HG02943 (cell line): ENCODE results near the gene SLC8A2.

Source experiments
- ATAC-seq: cut with Tn5 transposase; IDR thresholded peaks from one replicate; pipeline ENCODE4 v1.9.1; 2021; ENCODE audit warnings: mild to moderate bottlenecking, low read depth, moderate library complexity; ENCODE audit not compliant: unreplicated experiment

SLC8A2 gene

GRCh38 chr19:47506459-47506858 lies 34.8 kb upstream of the SLC8A2 start:
- ATAC-seq, result no peak

DNA sequence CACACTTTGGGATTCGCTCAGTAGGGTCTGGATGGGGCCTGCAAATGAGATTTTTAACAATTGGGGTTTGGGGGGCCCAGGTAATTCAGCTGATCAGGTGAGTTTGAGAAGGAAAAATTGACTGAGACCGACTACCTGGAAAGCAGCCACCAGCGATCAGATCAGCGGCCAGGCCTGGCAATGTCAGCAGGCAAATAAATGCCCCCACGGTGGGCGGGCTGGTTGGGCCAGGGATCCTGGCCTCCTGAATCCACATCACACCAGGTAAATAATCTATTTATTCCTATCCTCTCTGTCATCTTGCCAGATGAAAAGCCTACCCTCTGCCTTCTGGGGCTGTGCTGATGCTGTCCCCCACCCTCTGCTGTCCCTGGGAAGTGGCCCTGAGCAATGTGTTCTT lies 33.8 kb upstream of the SLC8A2 start:
- no peak for ATAC-seq

- ATAC-seq, result no peak
These were observed 32.1 kb upstream of the SLC8A2 start for GRCh38 chr19:47503826-47504150.

GRCh38 chr19:47503130-47503825 lies 31.6 kb upstream of the SLC8A2 start:
- ATAC-seq, result no peak

DNA sequence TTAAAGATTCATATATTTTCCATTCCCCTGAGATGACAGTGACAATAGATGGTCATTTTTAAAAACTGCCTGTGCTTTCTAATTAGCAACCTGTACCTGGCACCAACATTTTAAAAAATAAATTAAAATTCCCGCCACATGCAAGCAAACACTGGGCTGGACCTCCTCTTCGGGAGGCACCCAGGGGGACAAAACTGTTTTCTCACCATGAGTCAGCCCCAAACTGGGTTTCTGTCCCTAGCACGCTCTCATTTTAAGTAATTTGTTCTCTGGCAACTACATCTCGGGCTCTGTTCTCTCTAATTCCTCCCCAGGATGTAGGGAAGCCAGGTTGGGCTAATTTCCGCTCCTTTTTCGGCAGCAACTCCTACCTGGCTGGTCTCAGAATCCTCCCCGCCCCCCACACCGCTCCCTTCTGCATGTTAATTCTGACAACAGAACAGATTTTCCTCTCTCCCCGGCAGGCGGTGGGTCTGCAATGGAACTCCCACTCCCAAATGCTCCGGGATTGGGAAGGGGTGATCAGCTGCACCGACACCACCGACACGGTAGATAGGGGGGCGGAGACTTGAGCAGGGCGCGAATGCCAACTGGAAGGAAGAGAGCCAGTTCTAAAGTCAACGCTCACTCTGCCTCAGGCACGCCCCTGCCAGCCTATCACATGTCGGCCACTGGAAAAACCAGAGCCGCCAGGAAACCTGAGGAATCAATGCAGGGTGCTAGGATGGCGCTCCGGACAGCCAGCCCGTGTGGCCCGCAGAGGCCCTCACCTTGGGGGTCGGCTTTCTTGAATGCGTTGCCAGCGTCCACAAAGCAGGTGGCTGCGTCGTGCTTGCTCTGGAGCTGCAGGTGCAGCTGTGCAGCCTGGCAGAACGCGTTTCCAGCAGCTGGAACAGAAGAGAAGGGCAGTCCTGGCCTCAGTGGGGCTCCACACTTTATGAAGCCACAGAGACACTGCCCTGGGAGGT lies 28.5 kb upstream of the SLC8A2 start:
- ATAC-seq, result no peak

GRCh38 chr19:47499371-47499770 lies 27.7 kb upstream of the SLC8A2 start:
- ATAC-seq, result no peak

- no peak for ATAC-seq
These were observed 26.9 kb upstream of the SLC8A2 start for GRCh38 chr19:47498561-47498960.

DNA sequence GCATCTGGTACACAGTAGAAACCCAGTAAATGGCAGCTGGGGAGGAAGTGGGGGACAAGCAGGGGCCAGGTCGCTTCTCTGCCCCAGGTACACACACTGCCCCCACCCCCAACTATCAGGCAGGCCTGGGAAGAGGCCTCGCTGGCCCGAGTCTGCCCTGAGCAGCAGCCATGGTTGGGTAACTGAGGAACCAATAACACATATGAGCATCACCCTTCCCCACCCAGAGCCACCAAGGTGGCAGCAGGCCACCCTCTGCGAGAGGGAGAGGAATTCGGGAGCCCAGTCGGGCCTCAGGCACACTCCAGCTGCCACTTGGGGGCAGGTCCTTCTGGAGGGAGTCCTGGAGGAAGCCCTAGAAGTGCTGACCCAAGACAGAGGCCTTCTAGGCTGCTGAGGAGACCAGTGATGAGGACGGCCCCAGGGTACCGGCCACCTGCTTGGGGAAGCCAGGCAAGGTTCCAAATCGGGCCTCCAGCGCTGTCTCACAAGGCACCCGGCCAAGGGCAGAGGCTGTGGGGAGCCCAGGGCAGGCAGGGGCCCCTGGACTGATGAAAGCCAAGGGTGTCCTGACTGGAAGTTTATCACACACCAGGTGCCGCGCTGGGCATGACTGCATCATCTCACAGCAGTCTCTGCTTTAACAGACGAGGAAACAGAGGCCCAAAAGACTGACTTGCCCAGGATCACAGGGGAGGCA lies 26.3 kb upstream of the SLC8A2 start:
- ATAC-seq, result no peak

GRCh38 chr19:47497050-47497766 lies 25.5 kb upstream of the SLC8A2 start:
- no peak for ATAC-seq

DNA sequence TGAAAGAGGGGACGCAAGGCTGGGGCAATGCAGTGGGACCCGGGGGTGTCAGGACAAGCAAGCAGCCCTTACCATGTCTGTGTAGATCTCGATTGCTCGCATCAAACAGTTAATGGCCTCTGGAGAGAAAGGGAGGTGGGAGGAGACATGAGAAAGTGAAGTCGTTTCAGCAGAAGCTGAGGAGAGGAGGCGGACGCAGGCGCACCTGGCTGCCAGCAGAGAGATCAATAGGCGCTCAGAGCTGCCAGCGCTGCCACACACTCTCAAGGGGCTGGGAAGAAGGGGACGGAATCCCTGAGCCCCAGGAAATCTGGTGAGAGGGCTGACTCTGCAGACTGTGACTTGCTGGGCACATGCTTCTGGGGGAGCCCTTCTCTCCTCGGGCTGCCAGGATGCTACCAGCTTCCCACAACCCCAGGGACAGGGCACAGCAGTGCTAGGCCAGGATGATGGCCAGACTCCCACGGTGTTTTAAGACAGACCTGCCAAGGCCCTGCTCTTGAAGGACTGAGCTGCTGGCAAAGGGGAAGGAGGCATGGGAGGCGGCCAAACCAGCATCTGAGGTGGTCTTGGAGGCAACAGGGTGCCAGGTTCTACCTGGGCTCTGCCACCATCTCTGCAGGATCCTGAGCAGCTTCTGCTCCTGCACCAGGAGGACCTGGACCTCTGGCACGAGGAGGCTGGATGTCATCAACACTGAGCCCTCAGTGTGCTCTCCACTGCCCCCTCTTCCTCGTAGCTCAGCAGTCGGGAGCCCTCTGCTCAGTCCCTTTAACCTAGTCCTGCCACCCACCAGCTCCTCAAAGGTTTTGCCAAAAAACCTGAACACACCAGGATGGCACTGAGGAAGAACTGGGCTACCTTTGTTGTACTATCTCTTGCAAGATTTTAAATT lies 24.0 kb upstream of the SLC8A2 start:
- no peak for ATAC-seq

DNA sequence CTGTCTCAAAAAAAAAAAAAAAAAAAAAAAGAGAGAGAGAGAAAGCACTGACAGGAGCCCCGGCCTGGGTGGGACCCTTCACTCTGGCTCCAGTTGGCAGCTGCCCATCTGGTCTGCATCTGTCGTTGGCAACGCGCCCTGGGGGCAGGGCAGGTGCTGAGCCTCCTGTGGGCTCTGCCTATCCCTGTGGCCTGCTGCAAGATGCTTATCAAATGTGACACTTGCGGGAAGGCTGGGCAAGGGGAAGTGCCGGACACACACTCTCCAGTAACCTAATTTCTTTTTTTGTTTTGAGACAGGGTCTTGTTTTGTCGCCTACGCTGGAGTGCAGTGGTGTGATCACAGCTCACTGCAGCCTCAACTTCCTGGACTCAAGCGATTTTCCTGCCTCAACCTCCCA lies 23.0 kb upstream of the SLC8A2 start:
- no peak for ATAC-seq

DNA sequence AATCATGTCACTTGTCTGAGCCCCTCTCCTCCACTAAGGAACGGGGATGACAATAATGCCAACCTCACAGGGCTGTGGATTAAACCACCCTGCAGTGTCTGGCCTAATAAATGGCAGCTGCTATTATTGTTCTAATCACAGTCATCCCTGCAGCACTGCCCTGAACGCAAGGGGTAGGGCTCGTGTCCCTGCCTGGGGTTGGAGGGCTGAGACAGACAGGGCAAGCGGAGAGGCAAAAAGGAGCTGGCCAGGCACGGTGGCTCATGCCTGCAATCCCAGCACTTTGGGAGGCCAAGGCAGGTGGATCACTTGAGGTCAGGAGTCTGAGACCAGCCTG lies 22.5 kb upstream of the SLC8A2 start:
- ATAC-seq, result no peak

GRCh38 chr19:47493378-47494210 lies 21.9 kb upstream of the SLC8A2 start:
- no peak for ATAC-seq

DNA sequence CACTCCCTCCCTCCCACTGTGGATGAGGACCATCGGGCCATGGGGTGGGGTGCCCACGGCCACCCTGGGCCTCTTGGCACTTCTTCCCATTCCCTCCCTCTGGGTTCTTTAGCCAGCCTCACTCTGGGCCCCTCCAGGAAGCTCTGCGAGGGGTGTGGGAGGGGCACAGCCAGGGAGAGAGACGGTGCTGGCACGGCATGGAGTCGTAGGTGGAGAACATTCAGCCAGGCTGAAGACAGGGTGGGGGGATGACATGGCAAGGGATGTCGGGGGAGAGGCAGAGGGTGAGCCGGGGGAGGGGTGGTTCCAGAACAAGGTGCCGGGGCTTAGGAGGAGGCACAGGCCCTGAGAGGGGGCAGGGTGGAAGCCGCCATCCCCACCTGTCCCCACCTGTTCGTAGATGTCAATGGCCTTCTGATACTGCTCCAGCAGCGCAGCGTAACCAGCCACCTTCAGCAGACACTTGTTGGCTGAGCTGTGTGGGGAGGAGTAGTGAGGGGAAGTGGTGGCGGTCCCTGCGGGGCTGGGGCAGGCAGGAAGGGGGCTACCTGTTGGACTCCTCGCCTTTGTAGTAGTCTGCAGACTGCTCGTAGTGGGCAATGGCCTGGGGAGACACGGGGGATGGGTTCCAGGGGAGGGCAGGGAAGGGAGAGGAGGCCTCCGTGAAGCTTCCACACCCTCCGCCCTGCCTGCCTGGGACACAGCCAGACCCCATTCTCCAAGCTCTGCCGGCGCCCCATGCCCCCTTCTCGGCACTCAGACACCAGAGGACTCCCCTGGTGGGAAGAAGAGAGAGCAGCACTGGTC lies 21.1 kb upstream of the SLC8A2 start:
- no peak for ATAC-seq

DNA sequence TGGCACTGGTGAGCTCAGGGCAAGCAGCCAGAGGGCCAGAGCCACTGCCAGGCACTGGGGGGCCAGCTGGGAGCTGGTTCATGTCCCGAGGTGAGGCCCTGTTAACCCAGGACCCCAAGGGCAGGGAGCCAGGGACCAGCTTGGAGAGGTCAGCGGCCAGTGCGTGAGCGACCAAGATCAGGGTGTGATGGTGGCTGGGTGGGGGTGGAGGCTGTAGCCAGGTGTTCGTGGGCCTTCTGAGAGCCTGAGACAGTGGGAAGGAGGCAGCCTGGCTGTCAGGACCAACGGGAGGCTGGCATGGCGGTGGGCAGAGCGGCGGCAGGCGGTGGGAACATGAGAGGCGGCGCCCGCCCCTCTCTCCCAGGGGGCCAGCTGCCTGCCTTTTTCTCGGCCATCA lies 20.4 kb upstream of the SLC8A2 start:
- ATAC-seq, result no peak

- no peak for ATAC-seq
These were observed 19.9 kb upstream of the SLC8A2 start for GRCh38 chr19:47491358-47492136.

- ATAC-seq, result no peak
These were observed 19.2 kb upstream of the SLC8A2 start for GRCh38 chr19:47490847-47491246.
